ENCODE data around the gene TMEM115.

The TMEM115 gene

DNA sequence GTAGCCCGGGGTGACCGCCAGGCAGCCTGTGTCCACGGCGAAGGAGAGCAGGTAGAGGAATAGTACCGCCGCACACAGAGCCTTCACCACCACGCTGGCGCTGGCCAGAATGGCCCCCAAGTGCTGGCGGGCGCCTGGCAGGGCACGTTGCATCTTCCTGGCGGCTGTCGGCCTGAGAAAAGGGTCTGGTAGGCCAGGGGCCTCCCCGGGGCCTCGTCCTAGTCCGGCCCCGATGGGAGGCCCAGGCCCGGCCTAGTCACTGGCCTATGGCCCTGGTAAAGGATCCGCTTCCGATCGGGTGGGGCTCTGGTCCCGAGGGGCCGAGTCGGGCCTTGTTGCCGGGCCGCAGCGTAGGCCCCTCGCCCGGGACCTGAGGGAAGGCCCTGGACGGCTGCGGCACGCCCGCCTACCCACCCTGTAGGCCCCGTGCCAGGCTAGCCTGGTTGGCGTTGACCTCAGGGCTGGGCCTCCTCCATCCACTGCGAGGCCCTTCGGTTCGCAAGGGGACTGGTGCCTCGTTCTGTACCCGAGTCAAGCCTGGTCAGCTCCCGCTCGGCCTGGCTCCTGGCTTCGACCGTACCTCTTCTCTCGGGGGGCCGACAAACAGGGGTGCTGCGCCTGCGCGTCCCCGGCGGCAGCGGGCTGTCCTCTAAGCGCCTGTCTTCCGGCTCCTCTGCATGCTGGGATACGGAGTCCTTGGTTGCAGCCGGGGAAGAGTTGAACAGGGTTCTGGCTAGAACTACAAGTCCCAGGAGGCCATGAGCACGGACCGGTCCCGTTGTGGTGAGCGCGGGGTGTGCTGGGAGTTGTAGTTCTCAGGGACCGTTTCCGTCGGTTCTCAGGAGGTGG lies at the start of gene TMEM115:
TSS of gene TMEM115 (minus strand) at position 611 of the 849 bp plus-strand sequence. CDS start at position 153, 458 bp downstream.
- peak; percentile 99 for DNase-seq

GRCh38 chr3:50408443-50408944 lies 49.2 kb upstream of the TMEM115 start:
- no peak for DNase-seq

DNA sequence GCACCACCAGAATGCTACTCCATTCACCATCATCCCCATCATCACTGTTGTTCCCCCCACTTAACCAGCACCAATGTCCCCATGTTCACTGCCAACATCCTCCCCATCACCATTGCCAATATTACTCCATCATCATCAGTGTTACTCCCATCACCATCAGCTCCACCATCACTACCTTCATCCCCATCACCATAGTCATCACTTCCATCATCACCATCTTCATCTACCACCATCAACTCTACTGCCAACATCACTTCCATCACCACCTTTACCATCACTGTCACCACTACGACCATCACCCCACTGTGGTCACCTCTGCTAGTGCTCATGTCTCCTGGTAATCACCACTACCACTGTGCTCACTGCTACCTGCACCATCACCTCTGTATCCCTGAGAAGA lies 47.2 kb upstream of the TMEM115 start:
- DNase-seq = no peak

- DNase-seq = peak; percentile 78
Observed at GRCh38 chr3:50405249-50405648, 45.9 kb upstream of the TMEM115 start.

DNA sequence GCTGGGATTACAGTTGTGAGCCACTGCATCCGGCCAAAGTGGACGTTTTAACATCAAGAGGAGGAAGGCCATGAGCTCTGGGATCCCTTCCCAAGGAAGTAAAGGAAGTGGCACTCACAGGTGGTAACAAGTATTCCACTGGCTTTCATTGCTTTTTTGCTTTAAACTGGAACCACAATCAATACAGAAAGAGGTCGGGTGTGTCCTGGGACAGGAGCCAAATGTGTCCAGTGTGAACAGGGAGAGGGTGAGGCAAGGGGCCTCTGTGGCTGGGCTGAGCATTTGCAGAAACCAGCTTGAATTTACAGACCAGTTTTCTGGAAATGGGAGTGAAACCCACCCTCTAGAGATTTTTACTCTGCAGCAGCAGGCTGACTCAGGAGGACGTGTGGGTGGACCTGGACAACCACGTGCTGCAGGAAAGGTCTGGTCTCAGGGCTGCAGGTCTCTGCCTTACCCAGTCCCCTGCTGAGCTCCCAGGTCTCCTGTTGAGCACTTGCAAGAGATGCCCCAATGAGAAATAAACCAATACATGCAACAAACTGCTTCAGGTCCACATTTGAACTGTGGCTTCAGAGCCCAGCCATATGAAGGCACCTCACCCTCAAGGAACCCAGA lies 42.8 kb upstream of the TMEM115 start:
- no peak for DNase-seq

- DNase-seq = peak; percentile 63
Observed at GRCh38 chr3:50396502-50396901, 37.2 kb upstream of the TMEM115 start.

DNA sequence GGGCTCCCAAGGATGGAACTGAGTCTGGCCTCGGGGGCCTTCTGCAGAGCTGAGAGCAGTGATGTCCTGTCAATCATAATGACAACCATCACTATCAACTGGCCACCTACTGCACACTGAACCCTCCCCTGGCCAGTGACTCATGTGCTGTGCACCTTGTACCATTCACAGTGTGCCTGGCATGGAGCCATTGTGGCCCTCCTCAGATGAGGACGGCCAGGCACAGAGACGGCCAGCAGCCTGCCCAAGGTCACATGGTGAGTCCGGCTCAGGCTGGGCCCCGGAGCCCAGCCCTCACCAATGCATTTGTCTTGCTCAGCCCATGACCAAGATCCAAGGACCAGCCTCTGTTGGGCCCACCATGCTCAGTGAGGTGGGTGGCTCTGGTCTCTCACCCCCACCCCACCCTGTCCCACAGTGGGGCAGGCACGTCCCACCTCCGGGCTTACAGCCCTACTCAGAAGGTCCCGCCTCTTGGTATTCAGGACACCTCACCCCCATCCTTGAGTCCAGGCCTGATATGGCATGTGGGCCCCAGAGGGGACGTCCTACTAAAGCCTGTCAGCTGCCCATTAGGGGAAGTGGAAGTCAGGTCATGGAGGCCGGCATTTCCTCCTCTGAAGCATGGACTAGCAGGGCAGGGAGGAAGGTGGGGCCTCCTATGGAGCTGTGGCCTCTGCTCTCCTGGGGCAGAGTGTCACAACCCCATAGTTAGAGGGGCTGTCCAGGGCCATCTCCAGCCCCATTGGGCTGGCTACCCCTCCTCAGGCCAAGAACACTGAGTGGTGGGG lies 35.9 kb upstream of the TMEM115 start:
- DNase-seq = no peak

DNA sequence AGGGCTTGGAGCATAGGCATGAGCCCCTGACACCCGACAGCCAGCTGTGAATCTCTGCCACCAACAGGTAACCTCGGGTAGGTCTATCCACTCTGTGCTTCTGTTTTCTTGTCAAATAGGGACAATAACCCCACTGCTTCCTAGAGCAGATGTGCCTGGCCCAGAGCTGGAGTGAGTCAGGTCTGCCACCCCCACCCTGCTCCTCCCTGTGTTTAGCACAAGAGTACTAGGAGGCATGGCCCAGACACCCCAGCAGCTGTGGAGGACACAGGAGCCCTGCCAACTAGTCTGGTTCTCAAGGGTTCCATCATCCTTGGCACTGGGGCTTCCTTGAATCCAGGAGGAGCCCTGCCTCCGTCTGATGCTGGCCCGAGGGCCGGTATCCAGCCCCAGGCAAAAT lies 33.7 kb upstream of the TMEM115 start:
- DNase-seq = no peak

DNA sequence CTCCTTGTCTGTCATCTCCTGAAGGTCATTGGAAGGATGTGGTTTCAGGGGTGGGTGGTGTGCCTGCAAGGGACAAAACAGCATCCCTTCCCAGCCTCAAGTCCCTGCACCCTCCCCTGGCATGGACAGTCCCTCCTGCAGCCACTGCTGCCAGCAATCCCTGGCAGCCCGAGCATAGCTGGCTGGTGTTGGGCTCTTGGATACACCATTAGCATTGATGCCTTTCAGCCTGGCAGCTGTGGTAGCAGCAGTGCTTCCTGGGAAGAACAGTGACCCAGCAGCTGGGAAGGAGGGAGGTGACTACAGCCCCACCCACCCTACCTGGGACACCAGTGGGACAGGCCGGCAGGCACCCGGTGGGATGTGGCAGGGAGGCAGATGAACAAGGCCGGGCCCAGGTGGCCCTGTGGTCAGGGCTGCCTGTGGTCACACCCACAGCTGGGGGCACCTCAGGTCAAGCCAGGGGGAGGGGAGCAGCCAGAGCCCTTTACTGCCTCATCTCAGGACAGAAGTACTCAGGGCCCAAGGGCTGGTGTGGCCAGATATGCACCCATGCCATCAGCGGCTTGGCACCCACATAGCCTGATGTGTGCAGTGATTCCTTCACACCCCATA lies 32.9 kb upstream of the TMEM115 start:
- no peak for DNase-seq

- DNase-seq = no peak
Observed at GRCh38 chr3:50390508-50391224, 31.3 kb upstream of the TMEM115 start.

GRCh38 chr3:50389414-50389767 lies 30.1 kb upstream of the TMEM115 start:
- DNase-seq = no peak

DNA sequence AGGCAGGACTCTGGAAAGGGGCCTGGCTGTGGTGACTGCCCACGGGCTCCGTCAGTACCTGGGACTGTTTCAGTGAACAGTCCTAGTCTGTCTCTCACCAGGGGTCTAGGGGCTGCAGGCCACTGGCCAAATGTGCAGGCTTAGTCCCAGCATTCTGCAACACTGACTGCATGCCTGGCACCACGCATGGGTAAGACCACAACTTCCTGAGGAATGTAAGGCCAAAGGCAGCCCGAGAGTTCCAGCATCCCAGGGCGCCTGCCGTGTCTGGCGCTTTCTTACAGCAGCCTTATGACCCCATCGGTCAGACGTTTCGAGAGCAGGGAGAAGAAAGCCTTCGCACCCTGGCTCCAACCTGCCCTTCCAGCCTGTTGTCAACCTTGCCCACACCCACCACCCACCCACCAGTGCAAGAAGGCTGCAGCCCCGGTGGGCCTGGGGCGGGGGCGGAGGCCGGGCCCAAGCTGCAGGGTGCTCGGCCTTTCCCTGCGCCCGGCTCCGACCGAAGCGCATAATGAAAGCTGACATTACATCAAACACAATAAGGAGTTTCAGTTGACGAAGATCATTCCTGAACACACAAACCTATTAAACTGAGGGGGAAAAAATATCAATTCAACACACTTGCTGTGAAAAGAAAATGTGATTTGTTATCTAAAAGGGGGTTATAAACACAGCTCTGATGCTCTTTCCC lies 29.5 kb upstream of the TMEM115 start:
- DNase-seq = peak; percentile 63

DNA sequence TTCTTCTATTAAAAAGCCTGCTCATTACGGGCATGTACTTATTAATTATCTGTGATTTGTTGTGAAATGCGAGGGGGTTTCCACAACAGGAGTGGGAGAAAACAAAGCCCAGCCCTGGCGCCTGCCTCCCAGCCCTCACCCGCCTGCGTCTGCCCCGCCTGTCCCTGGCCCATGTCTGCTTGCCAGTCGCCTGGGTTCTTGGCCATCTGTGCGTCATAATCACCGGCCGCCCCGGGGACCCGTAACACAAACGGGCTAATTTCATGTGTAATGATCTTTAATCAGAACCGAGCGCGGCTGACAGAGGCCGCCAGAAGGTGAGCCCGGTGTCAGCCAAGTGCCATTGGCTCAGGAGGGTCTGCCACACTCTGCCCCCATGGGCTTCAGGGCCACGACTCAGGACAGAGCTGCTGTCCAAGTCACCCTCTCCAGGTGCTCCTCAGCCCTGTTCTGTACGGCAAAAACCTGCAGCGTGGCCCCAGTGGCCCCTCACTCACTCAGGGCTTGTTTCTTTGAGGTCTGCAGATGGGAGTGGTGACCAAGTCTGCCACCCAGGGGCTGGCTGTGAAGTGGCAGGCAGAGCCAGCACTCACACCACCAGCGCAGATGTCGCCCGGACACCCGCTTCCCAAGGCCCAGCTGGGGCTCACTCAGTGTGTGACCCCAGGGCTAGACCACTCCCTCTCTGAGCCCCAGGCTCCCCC lies 28.8 kb upstream of the TMEM115 start:
- peak; percentile 73 for DNase-seq

- DNase-seq = no peak
Observed at GRCh38 chr3:50385754-50386153, 26.4 kb upstream of the TMEM115 start.

DNA sequence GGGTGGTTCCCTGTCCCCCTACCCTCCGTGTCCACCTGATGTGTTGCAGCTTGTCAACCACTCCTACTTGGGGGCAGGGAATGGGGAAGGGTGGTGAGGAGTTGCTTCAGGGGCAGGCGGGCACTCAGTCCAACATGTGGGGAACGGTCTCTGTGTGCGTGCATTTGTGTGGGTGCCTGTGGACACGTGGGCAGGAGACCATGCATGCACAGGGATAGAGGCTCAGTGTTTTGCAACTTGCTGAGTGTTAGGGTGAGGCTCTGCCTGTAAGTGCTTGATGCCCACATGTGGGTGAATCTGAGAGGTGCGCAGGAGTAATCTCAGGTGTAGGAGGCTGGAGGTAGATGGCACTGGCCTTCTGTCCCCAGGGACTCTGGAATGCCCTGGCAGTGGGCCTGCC lies 24.4 kb upstream of the TMEM115 start:
- no peak for DNase-seq

- DNase-seq = no peak
Observed at GRCh38 chr3:50382722-50383121, 23.4 kb upstream of the TMEM115 start.

DNA sequence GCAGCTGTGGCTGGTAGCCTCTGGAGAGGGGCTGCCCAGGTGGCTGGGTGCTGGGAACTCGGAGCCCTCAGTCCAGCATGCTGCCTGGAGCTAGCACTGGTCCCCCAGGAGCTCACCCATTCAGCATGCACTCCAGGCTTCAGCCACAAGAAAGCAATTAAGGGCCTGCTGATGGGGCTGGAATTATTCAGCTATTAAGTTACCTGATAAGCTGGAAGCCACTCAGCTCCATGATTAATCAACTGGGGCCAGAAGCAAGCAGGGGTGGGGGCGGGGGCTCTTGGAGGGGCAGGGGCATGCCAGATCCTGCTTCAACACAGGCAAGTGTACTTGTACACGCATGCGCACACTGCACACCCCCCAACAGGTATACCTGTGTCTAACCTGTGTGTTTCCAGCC lies 22.1 kb upstream of the TMEM115 start:
- no peak for DNase-seq

GRCh38 chr3:50380405-50381085 lies 21.2 kb upstream of the TMEM115 start:
- DNase-seq = no peak

- DNase-seq = no peak
Observed at GRCh38 chr3:50378757-50379156, 19.4 kb upstream of the TMEM115 start.

DNA sequence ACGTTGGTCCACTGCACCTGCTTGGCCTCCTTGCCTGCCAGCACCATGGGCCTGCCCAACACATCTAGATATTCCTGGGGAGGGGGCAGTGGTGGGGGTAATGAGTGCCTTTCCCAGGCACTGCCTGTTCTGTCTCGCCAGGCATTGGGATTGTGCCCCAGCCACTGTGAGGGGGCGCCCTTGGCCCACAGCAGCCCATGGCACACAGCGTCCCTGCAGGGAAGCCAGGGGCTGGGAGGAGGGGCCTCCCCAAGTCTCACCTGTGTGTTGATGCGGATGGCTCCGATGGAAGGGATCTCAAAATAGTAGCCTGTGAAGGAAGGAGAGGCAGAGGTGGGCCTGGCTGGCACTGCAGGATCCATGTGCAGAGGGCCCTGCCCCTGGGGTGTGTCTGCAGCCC lies 18.7 kb upstream of the TMEM115 start:
- DNase-seq = no peak
